HG03066 (cell line): Measurements from ENCODE around the gene ESF1.
"Not testable (repeated sequence)": the region's sequence is repeated elsewhere in the genome, so short reads cannot be mapped to it uniquely, and the experiment has no call there.

Experiments
- ATAC-seq: cut with Tn5 transposase; IDR thresholded peaks from one replicate; pipeline ENCODE4 v1.9.1; 2021; ENCODE audit warnings: low read depth; ENCODE audit not compliant: unreplicated experiment

ESF1 gene

DNA sequence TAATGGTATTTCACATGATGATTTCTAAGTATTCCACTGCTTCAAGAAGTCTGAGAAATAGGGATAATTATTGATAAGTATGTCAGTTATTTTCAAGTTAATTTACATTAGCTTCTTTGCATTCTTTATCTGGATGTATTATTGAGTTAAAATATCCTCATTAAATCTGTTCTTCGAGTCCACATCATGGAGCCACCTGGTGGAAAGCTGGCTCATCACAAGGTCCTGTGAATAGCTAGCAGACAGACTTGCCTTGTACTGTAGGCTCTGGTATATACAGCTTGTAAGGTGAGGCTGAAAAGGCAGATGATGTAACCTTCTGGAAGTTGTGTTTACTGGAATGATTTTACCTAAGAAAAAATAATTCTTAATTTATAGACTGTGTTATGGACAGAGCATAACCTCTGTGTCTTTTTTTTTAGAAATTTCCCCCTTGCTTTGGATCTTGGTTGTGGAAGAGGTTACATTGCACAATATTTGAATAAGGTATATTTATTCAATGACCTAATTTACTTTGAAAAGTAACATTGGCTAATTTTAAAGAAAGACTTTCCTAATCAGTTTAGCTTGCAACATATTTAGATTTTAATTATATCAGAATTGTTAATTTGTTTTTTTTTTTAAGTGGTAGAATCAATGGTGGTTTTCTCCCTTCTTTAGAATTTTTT is 3.6 kb upstream of the ESF1 start:
- peak; percentile 34 for ATAC-seq

GRCh38 chr20:13786143-13786828 is 1.6 kb upstream of the ESF1 start:
- no peak for ATAC-seq

- peak; percentile 7 for ATAC-seq
These were observed 337 bp downstream of the ESF1 start for GRCh38 chr20:13784271-13784892.

DNA sequence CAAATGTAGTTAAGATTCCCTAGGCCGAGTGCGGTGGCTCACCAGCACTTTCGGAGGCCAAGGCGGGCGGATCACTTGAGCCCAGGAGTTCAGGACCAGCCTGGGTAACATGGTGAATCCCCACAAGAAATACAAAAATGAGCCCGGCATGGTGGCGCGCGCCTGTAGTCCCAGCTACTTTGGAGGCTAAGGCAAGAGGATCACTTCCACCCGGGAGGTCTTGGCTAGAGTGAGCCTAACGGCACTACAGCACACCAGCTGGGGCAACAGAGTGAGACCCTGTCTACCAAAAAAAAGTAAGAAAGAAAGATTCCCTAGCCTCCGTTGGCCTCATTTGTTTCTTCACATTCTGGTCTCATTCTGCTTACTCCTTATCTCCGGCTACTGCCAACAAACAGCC is 1.2 kb downstream of the ESF1 start:
- ATAC-seq = no peak

DNA sequence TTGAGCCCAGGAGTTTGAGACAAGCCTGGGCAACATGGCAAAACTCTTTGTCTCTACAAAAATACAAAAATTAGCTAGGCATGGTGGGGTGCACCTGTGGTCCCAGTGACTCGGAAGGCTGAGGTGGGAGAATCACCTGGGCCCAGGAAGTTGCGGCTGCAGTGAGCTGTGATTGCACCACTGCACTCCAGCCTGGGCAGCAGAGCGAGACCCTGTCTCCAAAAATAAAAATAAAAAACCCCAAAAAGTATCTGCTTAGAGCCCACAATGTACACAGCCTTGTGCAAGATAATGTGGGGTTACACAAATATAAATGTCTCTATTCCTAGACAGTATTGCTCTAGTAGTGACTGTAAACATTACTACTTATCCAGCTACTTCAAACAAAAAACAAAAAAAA is 5.9 kb downstream of the ESF1 start:
- ATAC-seq = no peak

DNA sequence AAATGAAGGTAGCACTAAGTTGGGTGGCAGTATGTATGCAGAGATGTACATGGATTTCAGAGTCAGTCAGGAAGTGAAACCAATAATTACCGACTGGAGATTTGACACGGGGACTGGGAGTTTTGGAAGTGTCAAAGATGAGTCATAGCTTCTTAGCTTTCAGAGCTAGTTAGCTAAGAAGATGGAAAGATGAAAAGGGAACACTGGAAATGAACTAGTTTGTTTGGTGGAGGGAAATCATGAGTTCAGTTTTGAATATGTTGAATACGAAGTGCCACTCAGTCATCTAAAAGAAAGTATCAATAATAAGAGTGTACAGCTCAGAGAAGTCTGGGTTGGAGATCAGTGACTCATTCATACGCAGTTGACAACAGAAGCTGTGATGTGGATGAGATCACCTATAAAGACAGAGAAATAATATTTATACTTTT is 7.5 kb downstream of the ESF1 start:
- no peak for ATAC-seq

GRCh38 chr20:13775867-13776266 is 8.9 kb downstream of the ESF1 start:
- ATAC-seq = no peak

- no peak for ATAC-seq
These were observed 12.2 kb downstream of the ESF1 start for GRCh38 chr20:13772529-13772928.

DNA sequence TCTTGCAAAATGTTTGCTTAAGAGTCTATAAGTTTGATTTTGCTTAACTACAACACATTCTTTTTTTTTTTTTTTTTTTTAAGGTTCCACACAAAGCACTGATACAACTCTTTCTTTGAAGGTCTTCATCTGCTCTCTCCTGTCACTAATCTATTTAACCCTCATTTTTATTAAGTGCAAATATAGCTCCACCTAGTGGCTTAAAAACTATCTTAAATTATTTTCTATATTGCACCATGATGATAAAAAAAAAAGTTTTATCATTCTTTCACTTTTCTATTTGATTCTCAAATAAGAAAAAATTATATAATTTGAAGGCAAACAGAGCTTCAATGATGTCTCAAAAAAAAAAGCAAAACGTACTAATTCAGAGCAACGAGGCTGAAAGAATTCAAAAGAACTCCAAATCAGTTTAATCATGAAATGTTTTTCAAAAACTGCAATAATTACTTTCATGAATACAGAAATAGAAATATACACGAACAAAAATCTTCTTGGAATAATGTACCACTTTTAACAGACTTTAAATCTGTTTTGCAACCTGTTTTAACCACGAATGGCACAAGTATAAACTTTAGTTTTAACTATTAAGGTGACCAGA is 12.8 kb downstream of the ESF1 start:
- no peak for ATAC-seq

DNA sequence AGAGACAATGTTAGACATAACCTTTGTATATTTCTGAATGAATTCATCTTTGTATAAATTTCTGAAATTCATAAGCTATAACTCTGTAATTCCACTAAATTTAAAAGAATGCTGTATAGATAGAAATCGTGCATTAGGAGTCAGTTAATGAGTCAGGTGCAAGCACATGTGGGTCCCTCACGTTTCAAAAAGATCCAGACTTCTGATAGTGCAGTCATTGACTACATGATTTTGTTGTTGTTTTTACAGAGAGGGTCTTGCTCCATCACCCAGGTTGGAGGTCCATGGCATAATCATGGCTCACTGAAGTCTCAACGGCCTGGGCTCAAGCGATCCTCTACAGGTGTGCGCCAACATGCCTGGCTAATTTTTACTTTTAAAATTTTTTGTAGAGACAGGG is 14.6 kb downstream of the ESF1 start:
- no peak for ATAC-seq

DNA sequence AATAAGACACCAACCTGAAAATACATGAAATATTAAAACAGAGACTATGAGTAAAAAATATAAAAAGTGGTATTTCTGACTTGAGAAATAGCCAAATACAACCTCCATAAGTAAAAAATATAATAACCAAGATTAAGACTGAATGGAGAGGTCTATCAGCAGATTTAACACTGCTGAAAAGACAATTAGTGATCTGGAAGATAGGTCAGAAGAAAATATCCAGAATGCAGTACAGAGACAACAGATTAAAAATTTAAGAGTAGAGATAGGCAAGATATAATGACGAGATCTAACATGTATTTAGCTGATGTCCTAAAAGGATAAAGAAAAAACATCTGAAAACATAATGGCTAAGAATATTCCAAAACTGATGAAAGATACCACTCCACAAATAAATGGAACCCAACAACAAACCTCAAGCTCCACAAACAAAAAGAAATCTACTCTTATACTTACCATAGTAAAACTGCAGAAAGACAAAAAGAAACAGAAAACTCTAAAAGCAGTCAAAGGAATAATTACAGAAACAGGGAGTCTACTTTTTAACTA is 18.8 kb downstream of the ESF1 start:
- no peak for ATAC-seq

DNA sequence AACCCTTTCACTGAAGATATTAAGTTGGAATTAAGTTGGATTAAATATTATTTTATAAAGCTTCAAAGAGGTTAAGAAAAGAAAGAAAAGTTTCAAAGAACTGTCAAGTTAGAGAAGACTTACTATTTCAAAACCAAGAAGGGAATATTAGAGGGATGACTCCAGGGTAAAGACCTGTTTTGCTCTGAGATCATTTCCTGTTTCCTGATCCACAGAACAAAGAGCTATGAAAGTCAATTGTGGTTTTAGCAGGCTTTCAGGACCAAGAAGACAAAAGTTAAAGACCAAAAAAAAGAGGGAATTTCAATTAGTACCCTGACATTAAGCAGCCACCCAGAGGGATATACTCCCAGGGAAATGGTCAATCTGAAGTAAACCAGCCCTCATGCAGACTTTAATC is 19.4 kb downstream of the ESF1 start:
- no peak for ATAC-seq

- ATAC-seq = not testable (repeated sequence)
These were observed 24.2 kb downstream of the ESF1 start for GRCh38 chr20:13760451-13760946.

- no peak for ATAC-seq
These were observed 25.8 kb downstream of the ESF1 start for GRCh38 chr20:13758884-13759283.

DNA sequence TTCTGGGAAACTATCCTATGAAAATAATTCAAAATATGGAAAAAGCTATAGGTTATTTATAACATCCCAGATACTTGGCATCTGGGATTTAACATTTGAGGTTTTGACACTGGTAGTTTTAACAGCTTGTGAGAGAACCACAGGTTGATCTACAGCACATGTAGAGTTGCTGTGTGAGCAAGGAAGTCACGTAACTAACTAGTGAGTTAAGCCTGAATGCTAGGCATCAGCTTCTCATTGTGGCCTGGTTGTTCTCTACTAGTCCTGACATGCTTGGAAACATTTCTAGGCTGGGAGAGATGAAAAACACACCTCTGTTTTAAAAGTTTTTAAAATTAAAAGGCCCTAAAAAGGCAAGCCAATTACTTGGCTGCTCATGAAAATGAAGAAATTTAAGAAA is 28.2 kb downstream of the ESF1 start:
- no peak for ATAC-seq

- no peak for ATAC-seq
These were observed 28.9 kb downstream of the ESF1 start for GRCh38 chr20:13755809-13756208.

DNA sequence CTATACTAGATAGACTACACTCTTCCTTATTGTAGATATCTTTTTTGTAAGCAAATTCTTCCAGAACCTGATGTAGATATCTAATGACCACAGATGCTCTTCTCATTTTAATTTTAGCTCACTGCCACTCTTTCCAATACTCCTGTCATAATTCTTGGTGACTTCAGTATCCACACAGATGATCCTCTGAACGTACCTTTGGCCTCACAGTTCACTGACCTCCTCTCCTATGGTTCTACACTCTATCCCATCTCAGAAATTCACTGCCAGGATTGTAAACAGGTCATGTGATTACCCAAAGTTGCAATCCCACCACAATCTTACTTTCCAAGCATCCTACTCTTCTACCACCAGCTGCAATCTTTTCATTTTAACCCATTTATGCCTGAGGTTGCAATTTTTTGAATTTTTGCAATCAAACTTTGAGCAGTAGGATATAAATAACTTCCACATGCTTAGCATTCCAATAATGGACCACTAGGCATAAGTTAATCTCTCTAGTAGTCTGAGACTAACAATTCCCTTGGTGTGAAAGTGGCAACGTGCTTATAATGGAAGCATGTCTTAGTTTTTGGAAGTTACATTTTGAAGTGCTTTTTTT is 31.2 kb downstream of the ESF1 start:
- ATAC-seq = no peak

- no peak for ATAC-seq
These were observed 34.9 kb downstream of the ESF1 start for GRCh38 chr20:13749811-13750210.

GRCh38 chr20:13745784-13746183 is 38.9 kb downstream of the ESF1 start:
- no peak for ATAC-seq

GRCh38 chr20:13744352-13744751 is 40.4 kb downstream of the ESF1 start:
- no peak for ATAC-seq

DNA sequence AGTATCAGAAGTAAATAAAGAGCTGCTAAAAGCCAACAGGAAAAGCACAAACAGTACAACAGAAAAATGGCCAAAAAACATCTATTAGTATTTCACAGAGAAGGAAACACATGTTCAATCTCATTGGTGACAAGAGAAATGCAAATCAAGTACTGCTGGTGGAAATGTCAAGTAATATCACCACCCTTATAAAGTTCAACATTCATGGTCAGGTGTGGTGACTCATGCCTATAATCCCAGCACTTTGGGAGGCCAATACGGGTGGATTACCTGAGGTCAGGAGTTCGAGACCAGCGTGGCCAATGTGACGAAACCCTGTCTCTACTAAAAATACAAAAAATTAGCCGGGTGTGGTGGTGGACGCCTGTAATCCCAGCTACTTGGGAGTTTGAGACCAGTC is 42.8 kb downstream of the ESF1 start:
- no peak for ATAC-seq
